Inflammatory macrophage treated with lipopolysaccharide for 4 hours (primary cell): ENCODE measurements around the gene DNAJC2.
"Not testable (repeated sequence)": the region's sequence is repeated elsewhere in the genome, so short reads cannot be mapped to it uniquely, and the experiment has no call there.

ENCODE experiments used
- DNase-seq: peaks from one replicate; pipeline ENCODE4 v3.0.0-alpha.2; 2020

The DNAJC2 gene

GRCh38 chr7:103341466-103341865 is 3.1 kb downstream of the DNAJC2 start:
- DNase-seq = no peak

- DNase-seq = no peak
Measured at GRCh38 chr7:103338864-103339263, 5.7 kb downstream of the DNAJC2 start.

- DNase-seq = peak; percentile 55
Measured at GRCh38 chr7:103336761-103337160, 7.8 kb downstream of the DNAJC2 start.

- peak; percentile 27 for DNase-seq
Measured at GRCh38 chr7:103325744-103326143, 18.8 kb downstream of the DNAJC2 start.

GRCh38 chr7:103317009-103317408 is 27.6 kb downstream of the DNAJC2 start:
- no peak for DNase-seq

GRCh38 chr7:103316380-103316941 is 28.1 kb downstream of the DNAJC2 start:
- no peak for DNase-seq

- peak; percentile 9 for DNase-seq
Measured at GRCh38 chr7:103314852-103315251, 29.7 kb downstream of the DNAJC2 start.

- DNase-seq = no peak
Measured at GRCh38 chr7:103307503-103308231, 36.9 kb downstream of the DNAJC2 start.

GRCh38 chr7:103301441-103301840 is 43.1 kb downstream of the DNAJC2 start:
- DNase-seq = no peak

GRCh38 chr7:103299660-103300059 is 44.9 kb downstream of the DNAJC2 start:
- DNase-seq = no peak

- DNase-seq = no peak
Measured at GRCh38 chr7:103297837-103298179, 46.8 kb downstream of the DNAJC2 start.

GRCh38 chr7:103296901-103297836 is 47.4 kb downstream of the DNAJC2 start, which contains the start of gene PMPCB:
TSS of gene PMPCB (plus strand) at chr7:103297435. CDS start at chr7:103297460, 25 bp downstream.
- peak; percentile 91 for DNase-seq

GRCh38 chr7:103293526-103293925 is 51.0 kb downstream of the DNAJC2 start:
- DNase-seq = no peak

- no peak for DNase-seq
Measured at GRCh38 chr7:103292122-103292521, 52.4 kb downstream of the DNAJC2 start.

- DNase-seq = not testable (repeated sequence)
Measured at GRCh38 chr7:103282802-103283427, 61.7 kb downstream of the DNAJC2 start.

- DNase-seq = not testable (repeated sequence)
Measured at GRCh38 chr7:103280803-103281155, 63.8 kb downstream of the DNAJC2 start.

GRCh38 chr7:103279963-103280802 is 64.4 kb downstream of the DNAJC2 start:
- peak; percentile 56 for DNase-seq

- not testable (repeated sequence) for DNase-seq
Measured at GRCh38 chr7:103279636-103279962, 65.0 kb downstream of the DNAJC2 start.

GRCh38 chr7:103278195-103278594 is 66.4 kb downstream of the DNAJC2 start:
- not testable (repeated sequence) for DNase-seq

GRCh38 chr7:103274867-103275266 is 69.7 kb downstream of the DNAJC2 start:
- DNase-seq = not testable (repeated sequence)

GRCh38 chr7:103273374-103273773 is 71.2 kb downstream of the DNAJC2 start:
- not testable (repeated sequence) for DNase-seq

GRCh38 chr7:103266229-103266628 is 78.3 kb downstream of the DNAJC2 start:
- DNase-seq = not testable (repeated sequence)
